ENCODE measurements around the gene DGKI.

The DGKI gene

DNA sequence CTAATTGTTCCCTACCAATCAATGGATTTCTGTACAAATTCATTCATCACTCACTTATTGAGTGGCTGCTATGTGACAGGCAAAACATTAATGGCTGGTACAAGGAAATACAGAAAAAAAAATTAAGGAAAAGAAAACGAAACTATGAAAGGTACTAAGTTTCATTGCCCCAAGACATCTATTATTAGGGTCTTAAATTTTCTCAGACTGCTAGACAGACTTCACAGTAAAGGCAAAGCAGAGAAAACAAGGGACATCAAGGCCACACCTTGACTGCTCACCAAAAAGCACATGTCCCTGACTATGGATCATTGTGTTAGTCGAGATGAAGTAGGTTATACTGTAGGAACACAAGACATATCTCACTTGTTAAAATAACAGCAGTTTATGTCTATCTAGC, 36.5 kb downstream of the DGKI start:
- Histone ChIP-seq H3K4me1 (ENCODE audit: insufficient read depth, low read length, severe bottlenecking) (no peaks in the 10 kb centered on the region), H3K9me2 (ENCODE audit: low read depth, low read length) (no peaks in the 10 kb centered on the region), H3K9ac (ENCODE audit: low read length) (no peak overlapping the region), H3K36me3 (ENCODE audit: insufficient read depth, low read length) (no peaks in the 10 kb centered on the region), H3K79me2 (ENCODE audit: insufficient read depth, low read length) (no peaks in the 10 kb centered on the region), H3K4me2 (ENCODE audit: low read length) (no peak overlapping the region), H3K9me3 (ENCODE audit: low read length) (no peaks in the 10 kb centered on the region), H2AFZ (ENCODE audit: low read length) (no peak overlapping the region), H3F3A (ENCODE audit: insufficient read depth, low read length) (no peaks in the 10 kb centered on the region), H3K27me3 (ENCODE audit: insufficient read depth, low read length) (no peaks in the 10 kb centered on the region), H3K4me3 (ENCODE audit: low read depth, low read length, poor library complexity, severe bottlenecking) (no peak overlapping the region), H3K27ac (ENCODE audit: low read depth, low read length, poor library complexity, severe bottlenecking) (no peak overlapping the region), H4K20me1 (ENCODE audit: insufficient read depth, low read length) (no peaks in the 10 kb centered on the region)
- no peak for TF ChIP-seq EZH2 (IDR thresholded peaks at IDR 0.05; ENCODE audit: borderline replicate concordance, low read length)
- TF ChIP-seq, protein P1, sequence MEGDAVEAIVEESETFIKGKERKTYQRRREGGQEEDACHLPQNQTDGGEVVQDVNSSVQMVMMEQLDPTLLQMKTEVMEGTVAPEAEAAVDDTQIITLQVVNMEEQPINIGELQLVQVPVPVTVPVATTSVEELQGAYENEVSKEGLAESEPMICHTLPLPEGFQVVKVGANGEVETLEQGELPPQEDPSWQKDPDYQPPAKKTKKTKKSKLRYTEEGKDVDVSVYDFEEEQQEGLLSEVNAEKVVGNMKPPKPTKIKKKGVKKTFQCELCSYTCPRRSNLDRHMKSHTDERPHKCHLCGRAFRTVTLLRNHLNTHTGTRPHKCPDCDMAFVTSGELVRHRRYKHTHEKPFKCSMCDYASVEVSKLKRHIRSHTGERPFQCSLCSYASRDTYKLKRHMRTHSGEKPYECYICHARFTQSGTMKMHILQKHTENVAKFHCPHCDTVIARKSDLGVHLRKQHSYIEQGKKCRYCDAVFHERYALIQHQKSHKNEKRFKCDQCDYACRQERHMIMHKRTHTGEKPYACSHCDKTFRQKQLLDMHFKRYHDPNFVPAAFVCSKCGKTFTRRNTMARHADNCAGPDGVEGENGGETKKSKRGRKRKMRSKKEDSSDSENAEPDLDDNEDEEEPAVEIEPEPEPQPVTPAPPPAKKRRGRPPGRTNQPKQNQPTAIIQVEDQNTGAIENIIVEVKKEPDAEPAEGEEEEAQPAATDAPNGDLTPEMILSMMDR (IDR thresholded peaks at IDR 0.05; ENCODE audit: low read length) = no peak

DNA sequence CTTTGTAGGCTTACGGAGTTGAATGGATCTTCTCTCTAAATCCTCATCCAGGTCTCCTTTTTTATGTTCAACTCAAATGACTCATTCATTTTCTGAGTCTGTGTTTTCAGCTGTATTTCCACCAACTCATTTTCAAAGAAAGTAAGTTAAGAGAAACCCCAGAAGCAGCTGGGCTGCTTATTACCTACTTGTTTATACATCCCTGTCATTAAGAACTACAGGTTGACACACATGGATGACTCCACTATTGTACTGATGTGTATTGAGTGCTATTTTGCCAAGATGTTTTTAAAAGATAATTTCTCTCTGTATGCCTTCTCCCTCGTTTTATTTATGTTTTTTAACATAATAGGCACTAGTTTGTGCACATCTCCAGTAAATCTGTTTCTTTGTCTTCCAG, 41.9 kb downstream of the DGKI start:
- H3K4me1 ChIP-seq (ENCODE audit: insufficient read depth, low read length, severe bottlenecking) = no peaks in the 10 kb centered on the region
- no peak overlapping the region for H3K9ac ChIP-seq (ENCODE audit: low read length)
- no peaks in the 10 kb centered on the region for H3K9me2 ChIP-seq (ENCODE audit: low read depth, low read length)
- H3K27ac ChIP-seq (ENCODE audit: low read depth, low read length, poor library complexity, severe bottlenecking) = no peak overlapping the region
- H3K4me2 ChIP-seq (ENCODE audit: low read length) = no peak overlapping the region
- no peaks in the 10 kb centered on the region for H3K27me3 ChIP-seq (ENCODE audit: insufficient read depth, low read length)
- TF ChIP-seq EZH2 (IDR thresholded peaks at IDR 0.05; ENCODE audit: borderline replicate concordance, low read length) = no peak
- TF ChIP-seq, protein P1 (IDR thresholded peaks at IDR 0.05; ENCODE audit: low read length) = no peak
- no peaks in the 10 kb centered on the region for H3K36me3 ChIP-seq (ENCODE audit: insufficient read depth, low read length)
- H3F3A ChIP-seq (ENCODE audit: insufficient read depth, low read length) = no peaks in the 10 kb centered on the region
- H2AFZ ChIP-seq (ENCODE audit: low read length) = no peak overlapping the region
- H4K20me1 ChIP-seq (ENCODE audit: insufficient read depth, low read length) = no peaks in the 10 kb centered on the region
- no peak overlapping the region for H3K4me3 ChIP-seq (ENCODE audit: low read depth, low read length, poor library complexity, severe bottlenecking)
- H3K9me3 ChIP-seq (ENCODE audit: low read length) = no peaks in the 10 kb centered on the region
- H3K79me2 ChIP-seq (ENCODE audit: insufficient read depth, low read length) = no peaks in the 10 kb centered on the region

DNA sequence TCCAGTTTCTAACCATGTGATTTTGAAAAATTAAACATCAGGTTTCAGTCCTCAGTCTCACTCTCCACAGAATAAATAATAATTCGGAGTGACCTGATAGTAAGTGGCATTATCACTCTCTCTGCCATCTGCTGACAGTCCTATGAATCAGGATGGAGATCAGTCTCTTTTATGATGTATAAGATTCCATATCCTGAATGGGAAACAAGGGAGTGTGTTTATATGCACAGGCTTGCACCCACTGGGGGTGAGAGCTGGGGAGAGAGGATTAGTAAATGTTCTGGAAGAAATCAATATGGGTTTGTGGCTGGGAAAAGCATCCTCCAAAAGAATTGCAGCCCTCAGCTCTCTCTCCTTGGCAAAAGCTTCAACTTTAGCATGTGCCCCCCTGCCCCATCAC, 45.3 kb downstream of the DGKI start:
- Histone ChIP-seq H3K4me3 (ENCODE audit: low read depth, low read length, poor library complexity, severe bottlenecking) (no peak overlapping the region), H3K36me3 (ENCODE audit: insufficient read depth, low read length) (no peaks in the 10 kb centered on the region), H4K20me1 (ENCODE audit: insufficient read depth, low read length) (no peaks in the 10 kb centered on the region), H3K9ac (ENCODE audit: low read length) (no peak overlapping the region), H2AFZ (ENCODE audit: low read length) (no peak overlapping the region), H3K27ac (ENCODE audit: low read depth, low read length, poor library complexity, severe bottlenecking) (no peak overlapping the region), H3F3A (ENCODE audit: insufficient read depth, low read length) (no peaks in the 10 kb centered on the region), H3K9me3 (ENCODE audit: low read length) (no peaks in the 10 kb centered on the region), H3K4me1 (ENCODE audit: insufficient read depth, low read length, severe bottlenecking) (no peaks in the 10 kb centered on the region), H3K79me2 (ENCODE audit: insufficient read depth, low read length) (no peaks in the 10 kb centered on the region), H3K4me2 (ENCODE audit: low read length) (no peak overlapping the region), H3K27me3 (ENCODE audit: insufficient read depth, low read length) (no peaks in the 10 kb centered on the region), H3K9me2 (ENCODE audit: low read depth, low read length) (no peaks in the 10 kb centered on the region)
- TF ChIP-seq, protein P1 (IDR thresholded peaks at IDR 0.05; ENCODE audit: low read length) = no peak
- no peak for TF ChIP-seq EZH2 (IDR thresholded peaks at IDR 0.05; ENCODE audit: borderline replicate concordance, low read length)
